ENCODE measurements around the gene RBM4.
"Not testable (repeated sequence)": the region's sequence is repeated elsewhere in the genome, so short reads cannot be mapped to it uniquely, and the experiment has no call there.

RBM4 gene

DNA sequence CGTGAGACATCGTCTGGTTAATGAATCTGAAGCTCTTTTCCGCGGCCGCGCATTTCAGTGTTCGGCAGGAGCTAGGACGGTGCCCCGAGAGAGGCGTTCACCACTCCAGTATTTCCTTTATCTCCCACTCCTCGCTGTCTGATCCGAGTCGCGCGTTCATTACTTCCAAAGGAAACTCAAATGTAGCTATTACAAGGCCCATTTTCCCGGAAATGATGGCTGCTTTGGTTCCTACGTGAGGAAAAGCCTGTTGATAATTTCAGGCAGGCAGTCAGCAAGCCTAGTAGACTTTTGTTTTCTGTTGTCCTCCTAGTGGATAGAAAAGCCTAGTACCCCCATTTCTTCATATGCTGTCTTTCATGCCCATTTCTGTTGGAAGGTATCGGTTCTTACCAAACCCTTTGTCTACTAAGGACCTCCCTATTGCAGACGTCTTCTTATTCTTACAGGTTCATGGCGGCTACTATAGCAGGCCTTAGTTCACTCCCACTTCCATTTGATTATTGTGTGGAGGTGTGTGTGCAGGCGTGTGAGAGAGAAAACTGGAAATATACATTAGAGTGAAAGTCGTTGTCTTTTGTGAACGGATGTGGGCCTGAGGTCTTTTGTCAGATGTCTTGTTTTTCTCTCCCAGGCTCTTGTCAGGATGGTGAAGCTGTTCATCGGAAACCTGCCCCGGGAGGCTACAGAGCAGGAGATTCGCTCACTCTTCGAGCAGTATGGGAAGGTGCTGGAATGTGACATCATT lies 737 bp downstream of the RBM4 start:
- TF ChIP-seq, protein P1, sequence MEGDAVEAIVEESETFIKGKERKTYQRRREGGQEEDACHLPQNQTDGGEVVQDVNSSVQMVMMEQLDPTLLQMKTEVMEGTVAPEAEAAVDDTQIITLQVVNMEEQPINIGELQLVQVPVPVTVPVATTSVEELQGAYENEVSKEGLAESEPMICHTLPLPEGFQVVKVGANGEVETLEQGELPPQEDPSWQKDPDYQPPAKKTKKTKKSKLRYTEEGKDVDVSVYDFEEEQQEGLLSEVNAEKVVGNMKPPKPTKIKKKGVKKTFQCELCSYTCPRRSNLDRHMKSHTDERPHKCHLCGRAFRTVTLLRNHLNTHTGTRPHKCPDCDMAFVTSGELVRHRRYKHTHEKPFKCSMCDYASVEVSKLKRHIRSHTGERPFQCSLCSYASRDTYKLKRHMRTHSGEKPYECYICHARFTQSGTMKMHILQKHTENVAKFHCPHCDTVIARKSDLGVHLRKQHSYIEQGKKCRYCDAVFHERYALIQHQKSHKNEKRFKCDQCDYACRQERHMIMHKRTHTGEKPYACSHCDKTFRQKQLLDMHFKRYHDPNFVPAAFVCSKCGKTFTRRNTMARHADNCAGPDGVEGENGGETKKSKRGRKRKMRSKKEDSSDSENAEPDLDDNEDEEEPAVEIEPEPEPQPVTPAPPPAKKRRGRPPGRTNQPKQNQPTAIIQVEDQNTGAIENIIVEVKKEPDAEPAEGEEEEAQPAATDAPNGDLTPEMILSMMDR (IDR thresholded peaks at IDR 0.05; ENCODE audit: low read depth, low read length, poor library complexity, severe bottlenecking) = peak; percentile 15
- no peak for TF ChIP-seq EZH2phosphoT487 (IDR thresholded peaks at IDR 0.05; ENCODE audit: borderline replicate concordance, low read length)
- peaks cover 81% of the 10 kb centered on the region for H3K36me3 ChIP-seq (ENCODE audit: control insufficient read depth, low read length)

DNA sequence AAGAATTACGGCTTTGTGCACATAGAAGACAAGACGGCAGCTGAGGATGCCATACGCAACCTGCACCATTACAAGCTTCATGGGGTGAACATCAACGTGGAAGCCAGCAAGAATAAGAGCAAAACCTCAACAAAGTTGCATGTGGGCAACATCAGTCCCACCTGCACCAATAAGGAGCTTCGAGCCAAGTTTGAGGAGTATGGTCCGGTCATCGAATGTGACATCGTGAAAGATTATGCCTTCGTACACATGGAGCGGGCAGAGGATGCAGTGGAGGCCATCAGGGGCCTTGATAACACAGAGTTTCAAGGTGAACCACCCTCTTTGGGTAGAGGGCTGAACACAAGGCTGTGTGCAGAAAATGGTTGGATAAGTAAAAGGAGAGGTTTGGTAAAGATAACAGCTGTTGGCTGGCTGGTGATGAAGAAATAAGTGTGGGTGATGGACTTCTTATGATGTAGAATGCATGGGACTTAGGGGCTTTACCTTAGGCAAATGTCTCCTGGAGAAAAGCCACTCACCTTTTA lies 1.4 kb downstream of the RBM4 start:
- H3K9me2 ChIP-seq (replicated peaks; ENCODE audit: control insufficient read depth, low read length); H3K27me3 ChIP-seq (ENCODE audit: control insufficient read depth, low read length); H3K9me3 ChIP-seq (ENCODE audit: control insufficient read depth, insufficient read depth, low read length); H3K27ac ChIP-seq (ENCODE audit: low read depth, low read length): not testable (repeated sequence)
- H3K4me2 ChIP-seq (ENCODE audit: low read length) = peak overlapping the region; percentile 77
- H3K4me1 ChIP-seq (ENCODE audit: control insufficient read depth, low read length) = peaks cover 59% of the 10 kb centered on the region
- peak overlapping the region; percentile 98 for H3K4me3 ChIP-seq (ENCODE audit: low read length)
- H3F3A ChIP-seq (ENCODE audit: control insufficient read depth, insufficient read depth) = peaks cover 44% of the 10 kb centered on the region
- H3K79me2 ChIP-seq (ENCODE audit: control insufficient read depth, low read length) = peaks cover 97% of the 10 kb centered on the region
- H3K36me3 ChIP-seq (ENCODE audit: control insufficient read depth, low read length) = peaks cover 82% of the 10 kb centered on the region
- peaks cover 54% of the 10 kb centered on the region for H4K20me1 ChIP-seq (ENCODE audit: control insufficient read depth, insufficient read depth, low read depth, low read length)

More for the DNA sequence above, 737 bp downstream of the RBM4 start:
- Histone ChIP-seq H3K9me3 (ENCODE audit: control insufficient read depth, insufficient read depth, low read length) (no peaks in the 10 kb centered on the region), H3F3A (ENCODE audit: control insufficient read depth, insufficient read depth) (peaks cover 44% of the 10 kb centered on the region), H3K79me2 (ENCODE audit: control insufficient read depth, low read length) (peaks cover 97% of the 10 kb centered on the region), H3K27me3 (ENCODE audit: control insufficient read depth, low read length) (no peaks in the 10 kb centered on the region), H3K4me3 (ENCODE audit: low read length) (peak overlapping the region; percentile 98), H3K4me1 (ENCODE audit: control insufficient read depth, low read length) (peaks cover 59% of the 10 kb centered on the region), H3K9me2 (replicated peaks; ENCODE audit: control insufficient read depth, low read length) (no peaks in the 10 kb centered on the region), H4K20me1 (ENCODE audit: control insufficient read depth, insufficient read depth, low read depth, low read length) (peaks cover 51% of the 10 kb centered on the region), H3K27ac (ENCODE audit: low read depth, low read length) (peak overlapping the region; percentile 74), H3K4me2 (ENCODE audit: low read length) (peak overlapping the region; percentile 77)

DNA sequence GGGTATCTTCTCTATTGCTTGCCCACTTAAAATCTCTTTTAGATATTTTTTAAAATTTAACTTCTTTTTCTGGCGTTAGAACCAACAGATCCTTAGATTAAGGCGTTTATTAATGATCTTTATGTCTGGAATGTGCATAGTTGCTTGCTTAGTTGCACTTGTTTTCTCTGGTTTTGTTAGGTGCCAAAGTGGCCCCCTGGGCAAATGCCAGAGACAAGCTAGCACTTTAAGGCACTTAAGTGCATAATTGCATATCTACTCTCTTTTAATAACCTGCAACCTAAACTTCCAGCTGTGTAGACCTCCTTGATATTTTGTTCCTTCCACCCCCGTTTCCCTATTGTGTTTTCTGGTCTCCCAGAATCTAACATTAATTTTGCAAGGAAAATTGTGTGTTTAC lies 3.3 kb downstream of the RBM4 start:
- peaks cover 54% of the 10 kb centered on the region for H3K4me1 ChIP-seq (ENCODE audit: control insufficient read depth, low read length)
- TF ChIP-seq EZH2phosphoT487 (IDR thresholded peaks at IDR 0.05; ENCODE audit: borderline replicate concordance, low read length) = no peak
- TF ChIP-seq, protein P1 (IDR thresholded peaks at IDR 0.05; ENCODE audit: low read depth, low read length, poor library complexity, severe bottlenecking) = no peak
- H3K36me3 ChIP-seq (ENCODE audit: control insufficient read depth, low read length) = peaks cover 95% of the 10 kb centered on the region
- H3K27ac ChIP-seq (ENCODE audit: low read depth, low read length) = no peak overlapping the region
- peaks cover 35% of the 10 kb centered on the region for H3F3A ChIP-seq (ENCODE audit: control insufficient read depth, insufficient read depth)
- no peaks in the 10 kb centered on the region for H3K27me3 ChIP-seq (ENCODE audit: control insufficient read depth, low read length)
- H4K20me1 ChIP-seq (ENCODE audit: control insufficient read depth, insufficient read depth, low read depth, low read length) = peaks cover 63% of the 10 kb centered on the region
- H3K4me3 ChIP-seq (ENCODE audit: low read length) = peak overlapping the region; percentile 98
- no peaks in the 10 kb centered on the region for H3K9me2 ChIP-seq (replicated peaks; ENCODE audit: control insufficient read depth, low read length)
- peak overlapping the region; percentile 77 for H3K4me2 ChIP-seq (ENCODE audit: low read length)
- peaks cover 97% of the 10 kb centered on the region for H3K79me2 ChIP-seq (ENCODE audit: control insufficient read depth, low read length)
- H3K9me3 ChIP-seq (ENCODE audit: control insufficient read depth, insufficient read depth, low read length) = no peaks in the 10 kb centered on the region
